WTC11 (cell line): ENCODE data around the gene DSC3. TPM values are rescaled to one million over a fixed set of nuclear protein-coding genes. Genes with fewer than 3 reads are reported as not detected.

Experiments
- ATAC-seq: fragments of 200-7000 bp; cut with Tn5 transposase; 2 replicates; pipeline ENCODE4 v1.10.0; 2021; ENCODE audit warnings: mild to moderate bottlenecking, moderate library complexity
- CTCF ChIA-PET: fragments of 300-600 bp; sonication (Branson Sonifier 250); formaldehyde crosslinking; loops from one replicate; lab custom pipeline; 2021; ENCODE audit warnings: antibody characterized with exemption; lab: Charles Lee
- POLR2A ChIA-PET: fragments of 350-600 bp; sonication (Branson Sonifier 250); formaldehyde crosslinking; loops from one replicate; lab custom pipeline; 2021; ENCODE audit warnings: antibody characterized with exemption; lab: Charles Lee
- DNase-seq: peaks from one replicate; pipeline ENCODE4 v3.0.0; 2021; ENCODE audit warnings: low spot score
- H3K27ac Mint-ChIP-seq: 2 replicates; pipeline ENCODE4 v1.8.0; 2021; ENCODE audit warnings: mixed read lengths
- H3K27me3 Mint-ChIP-seq: 2 replicates; pipeline ENCODE4 v1.8.0; 2021; ENCODE audit warnings: low read depth, mild to moderate bottlenecking, moderate library complexity, mixed read lengths
- H3K36me3 Mint-ChIP-seq: 2 replicates; pipeline ENCODE4 v1.8.0; 2021; ENCODE audit warnings: mixed read lengths
- H3K4me1 Mint-ChIP-seq: 2 replicates; pipeline ENCODE4 v1.8.0; 2022; ENCODE audit warnings: mixed read lengths
- H3K4me3 Mint-ChIP-seq: 2 replicates; pipeline ENCODE4 v1.8.0; 2021; ENCODE audit warnings: mild to moderate bottlenecking, moderate library complexity, mixed read lengths
- H3K9me3 Mint-ChIP-seq: 2 replicates; pipeline ENCODE4 v1.8.0; 2021; ENCODE audit warnings: mixed read lengths
- AR ChIP-seq: fragments of 250-450 bp; sonication (Bioruptor Pico); IDR thresholded peaks from 2 replicates; pipeline ENCODE4 v1.9.0; 2021; ENCODE audit warnings: mild to moderate bottlenecking
- CREM ChIP-seq: sonication (generic); formaldehyde crosslinking; IDR thresholded peaks from 2 replicates; pipeline ENCODE4 v1.8.1; 2022; ENCODE audit warnings: mild to moderate bottlenecking, missing genetic modification reagents, moderate library complexity
- FOXJ3 ChIP-seq: sonication (generic); formaldehyde crosslinking; IDR thresholded peaks from 2 replicates; pipeline ENCODE4 v1.9.0; 2021; ENCODE audit warnings: missing genetic modification reagents, mild to moderate bottlenecking, borderline replicate concordance
- GRHL2 ChIP-seq: fragments of 250-450 bp; sonication (Bioruptor Pico); IDR thresholded peaks from 2 replicates; pipeline ENCODE4 v1.8.0; 2022; ENCODE audit warnings: mild to moderate bottlenecking, moderate library complexity; ENCODE audit not compliant: insufficient replicate concordance, severe bottlenecking
- MYBL2 ChIP-seq: sonication (generic); formaldehyde crosslinking; IDR thresholded peaks from 2 replicates; pipeline ENCODE4 v1.8.1; 2023; ENCODE audit warnings: mild to moderate bottlenecking, moderate library complexity, missing genetic modification reagents
- PRRX2 ChIP-seq: fragments of 250-450 bp; sonication (Bioruptor Pico); IDR thresholded peaks from 2 replicates; pipeline ENCODE4 v1.8.0; 2021; ENCODE audit warnings: mild to moderate bottlenecking
- SMAD3 ChIP-seq: sonication (generic); formaldehyde crosslinking; IDR thresholded peaks from 2 replicates; pipeline ENCODE4 v1.8.0; 2022; ENCODE audit warnings: missing genetic modification reagents, mild to moderate bottlenecking, borderline replicate concordance
- SP1 ChIP-seq: sonication (generic); formaldehyde crosslinking; conservative IDR thresholded peaks from 2 replicates; pipeline ENCODE4 v1.8.1; 2022; ENCODE audit warnings: missing genetic modification reagents
- USF2 ChIP-seq: sonication (generic); formaldehyde crosslinking; IDR thresholded peaks from 2 replicates; pipeline ENCODE4 v1.8.1; 2023; ENCODE audit warnings: mild to moderate bottlenecking, missing genetic modification reagents, moderate library complexity
- ZNF219 ChIP-seq: sonication (generic); formaldehyde crosslinking; IDR thresholded peaks from 2 replicates; pipeline ENCODE4 v1.8.0; 2023; ENCODE audit warnings: missing genetic modification reagents, mild to moderate bottlenecking, borderline replicate concordance
- ZNF317 ChIP-seq: sonication (generic); formaldehyde crosslinking; IDR thresholded peaks from 2 replicates; pipeline ENCODE4 v1.8.1; 2023; ENCODE audit warnings: low read depth, mild to moderate bottlenecking, moderate library complexity, missing genetic modification reagents, borderline replicate concordance
- ZNF416 ChIP-seq: fragments of 250-450 bp; sonication (Bioruptor Pico); IDR thresholded peaks from 2 replicates; pipeline ENCODE4 v1.9.0; 2021; ENCODE audit warnings: mild to moderate bottlenecking, inconsistent platforms
- ZNF512 ChIP-seq: sonication (generic); formaldehyde crosslinking; IDR thresholded peaks from 2 replicates; pipeline ENCODE4 v1.8.1; 2022; ENCODE audit warnings: missing genetic modification reagents, borderline replicate concordance
- total RNA-seq: library from RNA; stranded (reverse); gene quantifications from 3 replicates; pipeline ENCODE4 v1.2.3, GENCODE V29; 2021
- TF ChIP-seq, protein P1 (sequence below): sonication (generic); formaldehyde crosslinking; IDR thresholded peaks from 2 replicates; pipeline ENCODE4 v1.8.0; 2022; ENCODE audit warnings: missing genetic modification reagents
- TF ChIP-seq, protein P2 (sequence below): fragments of 250-450 bp; sonication (Bioruptor Pico); IDR thresholded peaks from 2 replicates; pipeline ENCODE4 v2.1.2; 2022; ENCODE audit warnings: mild to moderate bottlenecking, moderate library complexity

Gene DSC3
- total RNA-seq, 1 experiment from 2014 or later, result 2.6 TPM

GRCh38 chr18:30992231-30992630, 50.3 kb downstream of the DSC3 start (continued):
- TF ChIP-seq, protein P1, sequence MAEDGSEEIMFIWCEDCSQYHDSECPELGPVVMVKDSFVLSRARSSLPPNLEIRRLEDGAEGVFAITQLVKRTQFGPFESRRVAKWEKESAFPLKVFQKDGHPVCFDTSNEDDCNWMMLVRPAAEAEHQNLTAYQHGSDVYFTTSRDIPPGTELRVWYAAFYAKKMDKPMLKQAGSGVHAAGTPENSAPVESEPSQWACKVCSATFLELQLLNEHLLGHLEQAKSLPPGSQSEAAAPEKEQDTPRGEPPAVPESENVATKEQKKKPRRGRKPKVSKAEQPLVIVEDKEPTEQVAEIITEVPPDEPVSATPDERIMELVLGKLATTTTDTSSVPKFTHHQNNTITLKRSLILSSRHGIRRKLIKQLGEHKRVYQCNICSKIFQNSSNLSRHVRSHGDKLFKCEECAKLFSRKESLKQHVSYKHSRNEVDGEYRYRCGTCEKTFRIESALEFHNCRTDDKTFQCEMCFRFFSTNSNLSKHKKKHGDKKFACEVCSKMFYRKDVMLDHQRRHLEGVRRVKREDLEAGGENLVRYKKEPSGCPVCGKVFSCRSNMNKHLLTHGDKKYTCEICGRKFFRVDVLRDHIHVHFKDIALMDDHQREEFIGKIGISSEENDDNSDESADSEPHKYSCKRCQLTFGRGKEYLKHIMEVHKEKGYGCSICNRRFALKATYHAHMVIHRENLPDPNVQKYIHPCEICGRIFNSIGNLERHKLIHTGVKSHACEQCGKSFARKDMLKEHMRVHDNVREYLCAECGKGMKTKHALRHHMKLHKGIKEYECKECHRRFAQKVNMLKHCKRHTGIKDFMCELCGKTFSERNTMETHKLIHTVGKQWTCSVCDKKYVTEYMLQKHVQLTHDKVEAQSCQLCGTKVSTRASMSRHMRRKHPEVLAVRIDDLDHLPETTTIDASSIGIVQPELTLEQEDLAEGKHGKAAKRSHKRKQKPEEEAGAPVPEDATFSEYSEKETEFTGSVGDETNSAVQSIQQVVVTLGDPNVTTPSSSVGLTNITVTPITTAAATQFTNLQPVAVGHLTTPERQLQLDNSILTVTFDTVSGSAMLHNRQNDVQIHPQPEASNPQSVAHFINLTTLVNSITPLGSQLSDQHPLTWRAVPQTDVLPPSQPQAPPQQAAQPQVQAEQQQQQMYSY, result no peak
- TF ChIP-seq USF2 (CRISPR knock-in tag) (no peak), ZNF512 (CRISPR knock-in tag) (no peak), FOXJ3 (CRISPR knock-in tag) (no peak), ZNF317 (no peak), AR (CRISPR knock-in tag) (no peak), ZNF219 (no peak), GRHL2 (CRISPR knock-in tag) (no peak), CREM (CRISPR knock-in tag) (no peak)
- TF ChIP-seq, protein P2, sequence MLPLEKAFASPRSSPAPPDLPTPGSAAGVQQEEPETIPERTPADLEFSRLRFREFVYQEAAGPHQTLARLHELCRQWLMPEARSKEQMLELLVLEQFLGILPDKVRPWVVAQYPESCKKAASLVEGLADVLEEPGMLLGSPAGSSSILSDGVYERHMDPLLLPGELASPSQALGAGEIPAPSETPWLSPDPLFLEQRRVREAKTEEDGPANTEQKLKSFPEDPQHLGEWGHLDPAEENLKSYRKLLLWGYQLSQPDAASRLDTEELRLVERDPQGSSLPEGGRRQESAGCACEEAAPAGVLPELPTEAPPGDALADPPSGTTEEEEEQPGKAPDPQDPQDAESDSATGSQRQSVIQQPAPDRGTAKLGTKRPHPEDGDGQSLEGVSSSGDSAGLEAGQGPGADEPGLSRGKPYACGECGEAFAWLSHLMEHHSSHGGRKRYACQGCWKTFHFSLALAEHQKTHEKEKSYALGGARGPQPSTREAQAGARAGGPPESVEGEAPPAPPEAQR, result no peak

DNA sequence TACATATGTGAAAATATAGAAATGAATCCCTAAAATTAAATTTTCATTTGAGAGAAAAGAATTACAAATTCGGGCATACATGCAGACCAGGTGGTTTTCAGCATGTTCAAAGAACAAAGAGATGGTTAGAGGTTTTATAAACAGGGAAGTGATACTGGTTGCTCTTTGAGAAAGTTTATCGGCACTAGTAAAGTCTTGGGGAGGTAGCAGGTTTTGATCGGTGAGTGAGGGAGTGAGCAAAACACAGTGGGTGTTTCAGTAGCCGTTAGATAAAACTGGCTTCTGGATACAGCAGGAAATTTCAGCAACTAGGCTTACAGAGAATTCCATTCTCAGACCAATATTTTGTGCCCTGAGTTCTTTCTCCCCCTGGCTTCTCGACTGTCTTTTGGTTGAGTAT, 51.1 kb downstream of the DSC3 start:
- CTCF ChIA-PET, result no interaction called here

More for the DNA sequence above, 51.1 kb downstream of the DSC3 start:
- DNase-seq, result no peak
- Mint-ChIP-seq H3K4me3 (no peak overlapping the region), H3K4me1 (peaks cover 8% of the 10 kb centered on the region), H3K9me3 (no peaks in the 10 kb centered on the region), H3K27ac (no peak overlapping the region), H3K36me3 (no peaks in the 10 kb centered on the region), H3K27me3 (no peaks in the 10 kb centered on the region)
- no peak for ATAC-seq
- TF ChIP-seq ZNF416 (CRISPR knock-in tag) (no peak), CREM (CRISPR knock-in tag) (no peak), MYBL2 (CRISPR knock-in tag) (no peak), SMAD3 (no peak), SP1 (CRISPR knock-in tag) (no peak), PRRX2 (CRISPR knock-in tag) (no peak)
- TF ChIP-seq, protein P2, result no peak
- POLR2A ChIA-PET, result no interaction called here
